ENCODE data around the gene TTC29. TPM values are rescaled to one million over a fixed set of nuclear protein-coding genes. Genes with fewer than 3 reads are reported as not detected.

TTC29 gene
- total and polyA plus RNA-seq, 9 of the 15 experiments (the other 6 are each of a cell fraction or from before 2014, with no cell fraction given) = 0.04 TPM; not detected in 8

DNA sequence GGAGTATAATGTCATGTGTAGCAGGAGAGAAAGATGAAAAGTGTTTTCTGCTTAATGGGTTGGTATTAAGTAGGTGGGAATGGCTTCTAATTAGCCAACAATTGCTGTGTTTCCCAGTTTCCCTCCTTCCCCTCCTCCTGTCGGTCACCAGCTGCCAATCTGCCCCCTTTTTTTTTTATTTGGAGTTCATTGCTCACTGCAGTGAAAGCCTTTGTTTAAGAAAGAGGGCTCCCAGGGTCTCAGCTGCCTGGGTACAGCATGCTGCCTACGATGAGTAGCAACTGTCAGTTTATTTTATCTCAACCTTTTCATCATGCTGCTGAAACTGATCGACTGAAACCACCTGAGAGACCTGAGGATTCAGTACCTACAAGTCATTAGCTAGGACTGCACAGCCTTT lies 157.9 kb downstream of the TTC29 start:
- DNase-seq (ENCODE audit: extremely low read depth in 1 of 4, low spot score in 3 of 4) (no peak), FAIRE-seq (no peak), ATAC-seq (no peak)
- Histone ChIP-seq H3K9ac (ENCODE audit: insufficient read depth in 1 of 2, low read depth in 2 of 2, low read length in 2 of 2) (no peak overlapping the region), H3K79me2 (ENCODE audit: control insufficient read depth, insufficient read depth, low read length) (no peaks in the 10 kb centered on the region), H3K27ac (ENCODE audit: extremely low read depth, low read depth, low read length) (no peak overlapping the region), H3K4me2 (ENCODE audit: insufficient read depth, low read length) (no peak overlapping the region), H3K4me3 (no peak overlapping the region), H3K9me1 (ENCODE audit: control insufficient read depth, insufficient read depth, low read length) (no peaks in the 10 kb centered on the region), H3K36me3 (ENCODE audit: control insufficient read depth, insufficient read depth, low read length) (no peaks in the 10 kb centered on the region), H3K27me3 (ENCODE audit: control insufficient read depth in 2 of 2, insufficient read depth in 2 of 2, low read length in 2 of 2) (no peaks in the 10 kb centered on the region), H3K4me1 (replicated peaks in 1 of 2; ENCODE audit: control insufficient read depth in 2 of 2, insufficient read depth in 2 of 2, low read length in 2 of 2) (no peaks in the 10 kb centered on the region), H2AFZ (ENCODE audit: low read depth, low read length) (no peak overlapping the region), H4K20me1 (replicated peaks; ENCODE audit: control insufficient read depth, insufficient read depth, low read length) (no peaks in the 10 kb centered on the region), H3K9me3 (replicated peaks; ENCODE audit: control insufficient read depth, insufficient read depth, low read depth, low read length) (no peaks in the 10 kb centered on the region)
- CTCF ChIA-PET (ENCODE audit: low intra/inter-chr PET ratio) = no interaction called here
- in situ Hi-C loops (cut with MboI) = no loop called here
- WGBS (ENCODE audit: insufficient coverage, low coverage, missing lambda C conversion rate) = 0% methylated on average over 3 of the region's 3 CpGs
- BruUV-seq (replicated peaks) = no TSS peak
- intact Hi-C loops (cut with micrococcal nuclease) = no loop called here
- POLR2A ChIA-PET = no interaction called here
- TF ChIP-seq ZZZ3 (IDR thresholded peaks at IDR 0.05) = no peak
- TF ChIP-seq NBN (IDR thresholded peaks at IDR 0.05; ENCODE audit: low read depth) = no peak
- TF ChIP-seq, protein P1, sequence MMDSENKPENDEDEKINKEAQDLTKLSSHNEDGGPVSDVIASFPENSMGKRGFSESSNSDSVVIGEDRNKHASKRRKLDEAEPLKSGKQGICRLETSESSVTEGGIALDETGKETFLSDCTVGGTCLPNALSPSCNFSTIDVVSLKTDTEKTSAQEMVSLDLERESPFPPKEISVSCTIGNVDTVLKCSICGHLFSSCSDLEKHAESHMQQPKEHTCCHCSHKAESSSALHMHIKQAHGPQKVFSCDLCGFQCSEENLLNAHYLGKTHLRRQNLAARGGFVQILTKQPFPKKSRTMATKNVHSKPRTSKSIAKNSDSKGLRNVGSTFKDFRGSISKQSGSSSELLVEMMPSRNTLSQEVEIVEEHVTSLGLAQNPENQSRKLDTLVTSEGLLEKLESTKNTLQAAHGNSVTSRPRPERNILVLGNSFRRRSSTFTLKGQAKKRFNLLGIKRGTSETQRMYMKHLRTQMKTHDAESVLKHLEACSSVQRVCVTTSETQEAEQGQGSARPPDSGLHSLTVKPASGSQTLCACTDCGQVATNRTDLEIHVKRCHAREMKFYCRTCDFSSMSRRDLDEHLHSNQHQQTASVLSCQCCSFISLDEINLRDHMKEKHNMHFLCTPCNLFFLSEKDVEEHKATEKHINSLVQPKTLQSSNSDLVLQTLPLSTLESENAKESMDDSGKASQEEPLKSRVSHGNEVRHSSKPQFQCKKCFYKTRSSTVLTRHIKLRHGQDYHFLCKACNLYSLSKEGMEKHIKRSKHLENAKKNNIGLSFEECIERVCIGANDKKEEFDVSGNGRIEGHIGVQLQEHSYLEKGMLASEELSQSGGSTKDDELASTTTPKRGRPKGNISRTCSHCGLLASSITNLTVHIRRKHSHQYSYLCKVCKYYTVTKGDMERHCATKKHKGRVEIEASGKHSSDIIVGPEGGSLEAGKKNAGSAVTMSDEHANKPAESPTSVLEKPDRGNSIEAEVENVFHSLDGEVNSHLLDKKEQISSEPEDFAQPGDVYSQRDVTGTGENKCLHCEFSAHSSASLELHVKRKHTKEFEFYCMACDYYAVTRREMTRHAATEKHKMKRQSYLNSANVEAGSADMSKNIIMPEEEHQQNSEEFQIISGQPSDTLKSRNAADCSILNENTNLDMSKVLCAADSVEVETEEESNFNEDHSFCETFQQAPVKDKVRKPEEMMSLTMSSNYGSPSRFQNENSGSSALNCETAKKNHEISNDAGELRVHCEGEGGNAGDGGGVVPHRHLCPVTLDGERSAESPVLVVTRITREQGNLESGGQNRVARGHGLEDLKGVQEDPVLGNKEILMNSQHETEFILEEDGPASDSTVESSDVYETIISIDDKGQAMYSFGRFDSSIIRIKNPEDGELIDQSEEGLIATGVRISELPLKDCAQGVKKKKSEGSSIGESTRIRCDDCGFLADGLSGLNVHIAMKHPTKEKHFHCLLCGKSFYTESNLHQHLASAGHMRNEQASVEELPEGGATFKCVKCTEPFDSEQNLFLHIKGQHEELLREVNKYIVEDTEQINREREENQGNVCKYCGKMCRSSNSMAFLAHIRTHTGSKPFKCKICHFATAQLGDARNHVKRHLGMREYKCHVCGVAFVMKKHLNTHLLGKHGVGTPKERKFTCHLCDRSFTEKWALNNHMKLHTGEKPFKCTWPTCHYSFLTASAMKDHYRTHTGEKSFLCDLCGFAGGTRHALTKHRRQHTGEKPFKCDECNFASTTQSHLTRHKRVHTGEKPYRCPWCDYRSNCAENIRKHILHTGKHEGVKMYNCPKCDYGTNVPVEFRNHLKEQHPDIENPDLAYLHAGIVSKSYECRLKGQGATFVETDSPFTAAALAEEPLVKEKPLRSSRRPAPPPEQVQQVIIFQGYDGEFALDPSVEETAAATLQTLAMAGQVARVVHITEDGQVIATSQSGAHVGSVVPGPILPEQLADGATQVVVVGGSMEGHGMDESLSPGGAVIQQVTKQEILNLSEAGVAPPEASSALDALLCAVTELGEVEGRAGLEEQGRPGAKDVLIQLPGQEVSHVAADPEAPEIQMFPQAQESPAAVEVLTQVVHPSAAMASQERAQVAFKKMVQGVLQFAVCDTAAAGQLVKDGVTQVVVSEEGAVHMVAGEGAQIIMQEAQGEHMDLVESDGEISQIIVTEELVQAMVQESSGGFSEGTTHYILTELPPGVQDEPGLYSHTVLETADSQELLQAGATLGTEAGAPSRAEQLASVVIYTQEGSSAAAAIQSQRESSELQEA (IDR thresholded peaks at IDR 0.05; ENCODE audit: low read depth) = no peak
- no peak for TF ChIP-seq CXXC5 (CRISPR knock-in tag; IDR thresholded peaks at IDR 0.05)
- TF ChIP-seq PML (IDR thresholded peaks at IDR 0.05; ENCODE audit: low read length) = no peak
- no peak for TF ChIP-seq LEF1 (IDR thresholded peaks at IDR 0.05)
